GM23248 (cell line): ENCODE data around the gene ENTR1. TPM values are rescaled to one million over a fixed set of nuclear protein-coding genes. Genes with fewer than 3 reads are reported as not detected.

Experiments used
- DNase-seq: peaks from one replicate; pipeline ENCODE4 v3.0.0-alpha.2; 2015
- H2AFZ ChIP-seq: fragments of 200-600 bp; sonication (generic); 2 replicates; pipeline ENCODE4 v1.6.1; 2016; ENCODE audit warnings: antibody characterized with exemption
- H3F3A ChIP-seq: fragments of 200-600 bp; sonication (generic); 2 replicates; pipeline ENCODE4 v1.6.1; 2016; ENCODE audit warnings: mild to moderate bottlenecking, antibody characterized with exemption, mixed run types; ENCODE audit not compliant: insufficient read depth
- H3K27ac ChIP-seq: fragments of 200-600 bp; sonication (generic); 2 replicates; pipeline ENCODE4 v1.5.1; 2016; ENCODE audit warnings: mild to moderate bottlenecking
- H3K27me3 ChIP-seq: fragments of 200-600 bp; sonication (generic); replicated peaks from 2 replicates; pipeline ENCODE4 v1.6.1; 2016; ENCODE audit warnings: mild to moderate bottlenecking; ENCODE audit not compliant: insufficient read depth
- H3K36me3 ChIP-seq: fragments of 200-600 bp; sonication (generic); 2 replicates; pipeline ENCODE4 v1.6.1; 2016; ENCODE audit warnings: low read depth, mild to moderate bottlenecking
- H3K4me1 ChIP-seq: fragments of 200-600 bp; sonication (generic); 2 replicates; pipeline ENCODE4 v1.6.1; 2016; ENCODE audit warnings: mild to moderate bottlenecking; ENCODE audit not compliant: insufficient read depth
- H3K4me2 ChIP-seq: fragments of 200-600 bp; sonication (generic); one replicate; pipeline ENCODE4 v1.6.1; 2016; ENCODE audit warnings: mild to moderate bottlenecking; ENCODE audit not compliant: unreplicated experiment
- H3K4me3 ChIP-seq: fragments of 200-600 bp; sonication (generic); 2 replicates; pipeline ENCODE4 v1.5.1; 2016; ENCODE audit warnings: mild to moderate bottlenecking
- H3K79me2 ChIP-seq: fragments of 200-600 bp; sonication (generic); 2 replicates; pipeline ENCODE4 v1.6.1; 2016; ENCODE audit warnings: mild to moderate bottlenecking; ENCODE audit not compliant: insufficient read depth
- H3K9ac ChIP-seq: fragments of 200-600 bp; sonication (generic); 2 replicates; pipeline ENCODE4 v1.6.1; 2016; ENCODE audit warnings: mild to moderate bottlenecking
- H3K9me2 ChIP-seq: fragments of 200-600 bp; sonication (generic); 2 replicates; pipeline ENCODE4 v1.6.1; 2016; ENCODE audit warnings: mixed run types, mild to moderate bottlenecking, moderate library complexity; ENCODE audit not compliant: insufficient read depth
- H3K9me3 ChIP-seq: fragments of 200-600 bp; sonication (generic); one replicate; pipeline ENCODE4 v1.6.1; 2017; ENCODE audit warnings: low read depth
- H4K20me1 ChIP-seq: fragments of 200-600 bp; sonication (generic); 2 replicates; pipeline ENCODE4 v1.6.0; 2016; ENCODE audit not compliant: insufficient read depth
- EZH2 ChIP-seq: fragments of 200-600 bp; sonication (generic); IDR thresholded peaks from 2 replicates; pipeline ENCODE4 v1.6.1; 2018; ENCODE audit warnings: antibody characterized with exemption, mild to moderate bottlenecking; ENCODE audit not compliant: insufficient read depth, poor library complexity, severe bottlenecking
- EZH2phosphoT487 ChIP-seq: fragments of 200-600 bp; sonication (generic); IDR thresholded peaks from 2 replicates; pipeline ENCODE4 v1.6.1; 2018; ENCODE audit warnings: antibody characterized with exemption, moderate library complexity, mild to moderate bottlenecking, low read depth; ENCODE audit not compliant: insufficient read depth
- WGBS, 2 experiments: methylation state at CpG; one replicate each; pipeline ENCODE4 v1.1.6; 2015 to 2017; ENCODE audit warnings: low lambda C conversion rate in 2 of 2, low coverage in 1 of 2; ENCODE audit errors: missing lambda C conversion rate in 2 of 2; 5-methylcytosine and 5-hydroxymethylcytosine counted together
- in situ Hi-C: fragments of 300-500 bp; cut with MboI; formaldehyde crosslinking; loops from 2 replicates; pipeline ENCODE4 v1.15.0; 2020
- polyA plus RNA-seq: library from polyadenylated mRNA; unstranded; fragments of >200 nt; fragmentation: Nextera tagmentation; extraction: Ambion mirVana; gene quantifications from 2 replicates; pipeline ENCODE4 v1.2.1, GENCODE V29; 2016
- total RNA-seq: library from RNA; depleted of rRNA; stranded (reverse); fragments of >200 nt; shearing (Covaris generic); gene quantifications from 2 replicates; pipeline ENCODE4 v1.2.3, GENCODE V29; 2014

Gene ENTR1
- total and polyA plus RNA-seq, 2 experiments from 2014 or later, result 11.2 to 36.4 TPM

- WGBS, 2 experiments, result 87 to 96% methylated on average over 2 to 3 of the region's 3 CpGs
These were observed 38.2 kb upstream of the ENTR1 start for GRCh38 chr9:136448655-136449054.

GRCh38 chr9:136447173-136447778 lies 36.9 kb upstream of the ENTR1 start:
- Histone ChIP-seq H3K9me2 (no peaks in the 10 kb centered on the region), H3K4me2 (no peak overlapping the region), H3K79me2 (peaks cover 33% of the 10 kb centered on the region), H3K9ac (no peak overlapping the region), H3K4me3 (no peak overlapping the region), H3K27me3 (no peaks in the 10 kb centered on the region), H3K36me3 (peaks cover 45% of the 10 kb centered on the region), H3K27ac (no peak overlapping the region), H3F3A (peaks cover 7% of the 10 kb centered on the region; the same call in 1 of the 2 replicates), H2AFZ (no peak overlapping the region), H4K20me1 (no peaks in the 10 kb centered on the region), H3K9me3 (no peaks in the 10 kb centered on the region), H3K4me1 (no peaks in the 10 kb centered on the region)
- in situ Hi-C loops, result no loop called here
- WGBS, 2 experiments, result 96% methylated on average over 27 of the region's 27 CpGs
- no peak for DNase-seq
- TF ChIP-seq EZH2 (no peak), EZH2phosphoT487 (no peak)

More at GRCh38 chr9:136448655-136449054, 38.2 kb upstream of the ENTR1 start:
- H3K4me3 ChIP-seq, result no peak overlapping the region
- no peak for DNase-seq
- H3K9me3 ChIP-seq, result no peaks in the 10 kb centered on the region
- no peaks in the 10 kb centered on the region for H4K20me1 ChIP-seq
- no peak overlapping the region for H3K4me2 ChIP-seq
- no peak overlapping the region for H3K27ac ChIP-seq
- no peaks in the 10 kb centered on the region for H3K4me1 ChIP-seq
- in situ Hi-C loops, result no loop called here
- no peak overlapping the region for H2AFZ ChIP-seq
- peaks cover 36% of the 10 kb centered on the region for H3K79me2 ChIP-seq
- peaks cover 7% of the 10 kb centered on the region; the same call in 1 of the 2 replicates for H3F3A ChIP-seq
- H3K36me3 ChIP-seq, result peaks cover 48% of the 10 kb centered on the region
- no peak for TF ChIP-seq EZH2
- no peak for TF ChIP-seq EZH2phosphoT487
- no peaks in the 10 kb centered on the region for H3K27me3 ChIP-seq
- H3K9me2 ChIP-seq, result no peaks in the 10 kb centered on the region
- H3K9ac ChIP-seq, result no peak overlapping the region

GRCh38 chr9:136445799-136446198 lies 35.4 kb upstream of the ENTR1 start:
- Histone ChIP-seq H3K4me2 (no peak overlapping the region), H3K27me3 (no peaks in the 10 kb centered on the region), H3K4me1 (no peaks in the 10 kb centered on the region), H3K79me2 (peaks cover 26% of the 10 kb centered on the region), H3K9me3 (no peaks in the 10 kb centered on the region), H3K27ac (no peak overlapping the region), H3K9me2 (no peaks in the 10 kb centered on the region), H3K36me3 (peaks cover 42% of the 10 kb centered on the region), H3K9ac (no peak overlapping the region), H4K20me1 (no peaks in the 10 kb centered on the region), H3K4me3 (no peak overlapping the region), H3F3A (peaks cover 11% of the 10 kb centered on the region), H2AFZ (no peak overlapping the region)
- TF ChIP-seq EZH2 (no peak), EZH2phosphoT487 (no peak)
- no peak for DNase-seq
- 86 to 88% methylated on average over 7 of the region's 7 CpGs for WGBS, 2 experiments
- in situ Hi-C loops, result no loop called here

GRCh38 chr9:136444102-136444501 lies 33.7 kb upstream of the ENTR1 start:
- H3K79me2 ChIP-seq, result peaks cover 12% of the 10 kb centered on the region; the same call in 1 of the 2 replicates
- H3K9ac ChIP-seq, result no peak overlapping the region
- no peaks in the 10 kb centered on the region for H3K9me2 ChIP-seq
- no peaks in the 10 kb centered on the region for H3K27me3 ChIP-seq
- no peak for DNase-seq
- no peak overlapping the region for H2AFZ ChIP-seq
- in situ Hi-C loops, result no loop called here
- no peaks in the 10 kb centered on the region for H4K20me1 ChIP-seq
- H3K36me3 ChIP-seq, result peaks cover 41% of the 10 kb centered on the region
- WGBS, 2 experiments, result 90 to 91% methylated on average over 20 of the region's 20 CpGs
- H3K9me3 ChIP-seq, result no peaks in the 10 kb centered on the region
- H3K27ac ChIP-seq, result no peak overlapping the region
- TF ChIP-seq EZH2, result no peak
- no peak for TF ChIP-seq EZH2phosphoT487
- H3K4me3 ChIP-seq, result no peak overlapping the region
- H3K4me2 ChIP-seq, result no peak overlapping the region
- H3F3A ChIP-seq, result peaks cover 16% of the 10 kb centered on the region
- no peaks in the 10 kb centered on the region for H3K4me1 ChIP-seq
